ENCODE measurements around the gene TAF11.
"Not testable (repeated sequence)": the region's sequence is repeated elsewhere in the genome, so short reads cannot be mapped to it uniquely, and the experiment has no call there.

Gene TAF11

GRCh38 chr6:34904990-34905613 lies 17.3 kb upstream of the TAF11 start:
- TF ChIP-seq CTCF (IDR thresholded peaks at IDR 0.05; ENCODE audit: insufficient read depth, low read length) = no peak
- TF ChIP-seq REST (IDR thresholded peaks at IDR 0.05; ENCODE audit: insufficient replicate concordance, low read depth) = no peak
- TF ChIP-seq GABPA (IDR thresholded peaks at IDR 0.05; ENCODE audit: low read depth) = no peak
- no peak for TF ChIP-seq SPI1 (IDR thresholded peaks at IDR 0.05; ENCODE audit: borderline replicate concordance, low read depth)
- TF ChIP-seq POLR2AphosphoS5 (IDR thresholded peaks at IDR 0.05; ENCODE audit: low read depth) = no peak
- no peak overlapping the region for H3K27ac ChIP-seq (replicated peaks)
- no peaks in the 10 kb centered on the region for H3K27me3 ChIP-seq (ENCODE audit: insufficient read depth, poor library complexity, severe bottlenecking)
- no peak overlapping the region for H3K4me3 ChIP-seq (replicated peaks; ENCODE audit: insufficient read depth, low read length)
- DNase-seq (ENCODE audit: low read depth in 1 of 2, low spot score in 1 of 2) = no peak

GRCh38 chr6:34901930-34902329 lies 14.1 kb upstream of the TAF11 start:
- DNase-seq (ENCODE audit: low read depth in 1 of 2, low spot score in 1 of 2) = no peak
- H3K27ac ChIP-seq (replicated peaks) = no peak overlapping the region
- no peaks in the 10 kb centered on the region for H3K27me3 ChIP-seq (ENCODE audit: insufficient read depth, poor library complexity, severe bottlenecking)
- TF ChIP-seq SPI1 (IDR thresholded peaks at IDR 0.05; ENCODE audit: borderline replicate concordance, low read depth) (no peak), GABPA (IDR thresholded peaks at IDR 0.05; ENCODE audit: low read depth) (no peak), CTCF (IDR thresholded peaks at IDR 0.05; ENCODE audit: insufficient read depth, low read length) (no peak), REST (IDR thresholded peaks at IDR 0.05; ENCODE audit: insufficient replicate concordance, low read depth) (no peak), POLR2AphosphoS5 (IDR thresholded peaks at IDR 0.05; ENCODE audit: low read depth) (no peak)
- H3K4me3 ChIP-seq (replicated peaks; ENCODE audit: insufficient read depth, low read length) = no peak overlapping the region

GRCh38 chr6:34900321-34901031 lies 12.6 kb upstream of the TAF11 start:
- Histone ChIP-seq H3K4me3 (replicated peaks; ENCODE audit: insufficient read depth, low read length) (no peak overlapping the region), H3K27ac (replicated peaks) (no peak overlapping the region), H3K27me3 (ENCODE audit: insufficient read depth, poor library complexity, severe bottlenecking) (no peaks in the 10 kb centered on the region)
- no peak for DNase-seq (ENCODE audit: low read depth in 1 of 2, low spot score in 1 of 2)
- TF ChIP-seq SPI1 (IDR thresholded peaks at IDR 0.05; ENCODE audit: borderline replicate concordance, low read depth) (no peak), CTCF (IDR thresholded peaks at IDR 0.05; ENCODE audit: insufficient read depth, low read length) (no peak), REST (IDR thresholded peaks at IDR 0.05; ENCODE audit: insufficient replicate concordance, low read depth) (no peak), POLR2AphosphoS5 (IDR thresholded peaks at IDR 0.05; ENCODE audit: low read depth) (no peak), GABPA (IDR thresholded peaks at IDR 0.05; ENCODE audit: low read depth) (no peak)

- H3K27me3 ChIP-seq (ENCODE audit: insufficient read depth, poor library complexity, severe bottlenecking); DNase-seq (ENCODE audit: low read depth in 1 of 2, low spot score in 1 of 2); H3K27ac ChIP-seq (replicated peaks); H3K4me3 ChIP-seq (replicated peaks; ENCODE audit: insufficient read depth, low read length): not testable (repeated sequence)
These were observed 11.9 kb upstream of the TAF11 start for GRCh38 chr6:34899748-34900147.

Data from HL-60 (cell line).